ENCODE measurements around the gene XKR7.
"Not testable (repeated sequence)": the region's sequence is repeated elsewhere in the genome, so short reads cannot be mapped to it uniquely, and the experiment has no call there.

Gene XKR7

GRCh38 chr20:31926493-31926892, 41.5 kb upstream of the XKR7 start:
- H3K4me1 ChIP-seq (ENCODE audit: control insufficient read depth, insufficient read depth, low read length) = no peaks in the 10 kb centered on the region
- H3K27me3 ChIP-seq (ENCODE audit: control insufficient read depth in 1 of 2, insufficient read depth in 2 of 2, low read length in 2 of 2) = peaks cover 4 to 11% of the 10 kb centered on the region in 2 donors
- H3K36me3 ChIP-seq (ENCODE audit: control insufficient read depth in 2 of 2, insufficient read depth in 2 of 2, low read length in 2 of 2) = no peaks in the 10 kb centered on the region
- no peak overlapping the region for H3K27ac ChIP-seq (ENCODE audit: low read length)
- no peak overlapping the region for H3K4me3 ChIP-seq (ENCODE audit: low read length in 2 of 2)
- H3K9me3 ChIP-seq (ENCODE audit: control insufficient read depth in 2 of 2, low read length in 2 of 2) = no peaks in the 10 kb centered on the region
- no peak overlapping the region for H3K9ac ChIP-seq (ENCODE audit: low read length in 2 of 2)

DNA sequence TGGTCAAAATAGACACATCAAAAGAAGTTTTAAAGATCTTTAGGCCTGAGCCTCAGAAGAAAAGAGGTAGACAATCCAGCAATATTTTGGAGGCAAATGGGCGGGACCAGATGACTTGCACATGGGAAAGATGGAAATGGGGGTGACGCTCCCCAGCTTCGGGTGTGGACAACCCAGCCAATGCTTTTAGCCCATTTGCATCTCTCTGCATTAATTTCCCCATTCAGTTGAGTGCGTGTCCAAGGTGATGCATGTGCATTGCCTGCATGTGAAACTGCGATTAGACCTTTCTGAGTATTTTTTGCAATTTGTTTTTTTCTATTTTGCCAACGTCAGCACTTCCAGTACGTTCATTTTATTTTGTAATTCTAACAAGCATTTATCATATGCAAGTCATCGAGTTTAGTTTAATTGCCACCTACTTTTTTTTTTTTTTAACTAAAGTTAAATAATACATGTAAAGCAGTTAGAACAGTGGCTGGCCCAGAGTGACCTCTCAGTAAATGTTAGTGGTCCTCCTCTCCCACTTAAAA, 40.3 kb upstream of the XKR7 start:
- Histone ChIP-seq H3K27ac (ENCODE audit: low read length) (no peak overlapping the region), H3K36me3 (ENCODE audit: control insufficient read depth in 2 of 2, insufficient read depth in 2 of 2, low read length in 2 of 2) (no peaks in the 10 kb centered on the region), H3K4me1 (ENCODE audit: control insufficient read depth, insufficient read depth, low read length) (no peaks in the 10 kb centered on the region), H3K9me3 (ENCODE audit: control insufficient read depth in 2 of 2, low read length in 2 of 2) (no peaks in the 10 kb centered on the region), H3K9ac (ENCODE audit: low read length in 2 of 2) (no peak overlapping the region), H3K4me3 (ENCODE audit: low read length in 2 of 2) (no peak overlapping the region), H3K27me3 (ENCODE audit: control insufficient read depth in 1 of 2, insufficient read depth in 2 of 2, low read length in 2 of 2) (peaks cover 4 to 11% of the 10 kb centered on the region in 2 donors)

GRCh38 chr20:31929631-31930030, 38.3 kb upstream of the XKR7 start:
- H3K36me3 ChIP-seq (ENCODE audit: control insufficient read depth in 2 of 2, insufficient read depth in 2 of 2, low read length in 2 of 2); H3K9me3 ChIP-seq (ENCODE audit: control insufficient read depth in 2 of 2, low read length in 2 of 2); H3K4me1 ChIP-seq (ENCODE audit: control insufficient read depth, insufficient read depth, low read length); H3K4me3 ChIP-seq (ENCODE audit: low read length in 2 of 2); H3K27ac ChIP-seq (ENCODE audit: low read length); H3K9ac ChIP-seq (ENCODE audit: low read length in 2 of 2): not testable (repeated sequence)
- peaks cover 0 to 15% of the 10 kb centered on the region in 2 donors for H3K27me3 ChIP-seq (ENCODE audit: control insufficient read depth in 1 of 2, insufficient read depth in 2 of 2, low read length in 2 of 2)

- no peak overlapping the region for H3K4me3 ChIP-seq (ENCODE audit: low read length in 2 of 2)
- no peaks in the 10 kb centered on the region for H3K9me3 ChIP-seq (ENCODE audit: control insufficient read depth in 2 of 2, low read length in 2 of 2)
- H3K36me3 ChIP-seq (ENCODE audit: control insufficient read depth in 2 of 2, insufficient read depth in 2 of 2, low read length in 2 of 2) = no peaks in the 10 kb centered on the region
- no peaks in the 10 kb centered on the region for H3K4me1 ChIP-seq (ENCODE audit: control insufficient read depth, insufficient read depth, low read length)
- peaks cover 0 to 12% of the 10 kb centered on the region in 2 donors for H3K27me3 ChIP-seq (ENCODE audit: control insufficient read depth in 1 of 2, insufficient read depth in 2 of 2, low read length in 2 of 2)
- H3K9ac ChIP-seq (ENCODE audit: low read length in 2 of 2) = no peak overlapping the region
- no peak overlapping the region for H3K27ac ChIP-seq (ENCODE audit: low read length)
Measured at GRCh38 chr20:31930779-31931178, 37.2 kb upstream of the XKR7 start.

- no peak overlapping the region for H3K27ac ChIP-seq (ENCODE audit: low read length)
- no peak overlapping the region for H3K9ac ChIP-seq (ENCODE audit: low read length in 2 of 2)
- no peaks in the 10 kb centered on the region for H3K36me3 ChIP-seq (ENCODE audit: control insufficient read depth in 2 of 2, insufficient read depth in 2 of 2, low read length in 2 of 2)
- H3K27me3 ChIP-seq (ENCODE audit: control insufficient read depth in 1 of 2, insufficient read depth in 2 of 2, low read length in 2 of 2) = peaks cover 0 to 5% of the 10 kb centered on the region in 2 donors
- H3K4me1 ChIP-seq (ENCODE audit: control insufficient read depth, insufficient read depth, low read length) = no peaks in the 10 kb centered on the region
- no peaks in the 10 kb centered on the region for H3K9me3 ChIP-seq (ENCODE audit: control insufficient read depth in 2 of 2, low read length in 2 of 2)
- no peak overlapping the region for H3K4me3 ChIP-seq (ENCODE audit: low read length in 2 of 2)
Measured at GRCh38 chr20:31933698-31934097, 34.3 kb upstream of the XKR7 start.

- peaks cover 0 to 5% of the 10 kb centered on the region in 2 donors for H3K27me3 ChIP-seq (ENCODE audit: control insufficient read depth in 1 of 2, insufficient read depth in 2 of 2, low read length in 2 of 2)
- no peak overlapping the region for H3K4me3 ChIP-seq (ENCODE audit: low read length in 2 of 2)
- no peak overlapping the region for H3K27ac ChIP-seq (ENCODE audit: low read length)
- no peaks in the 10 kb centered on the region for H3K4me1 ChIP-seq (ENCODE audit: control insufficient read depth, insufficient read depth, low read length)
- H3K36me3 ChIP-seq (ENCODE audit: control insufficient read depth in 2 of 2, insufficient read depth in 2 of 2, low read length in 2 of 2) = no peaks in the 10 kb centered on the region
- no peak overlapping the region for H3K9ac ChIP-seq (ENCODE audit: low read length in 2 of 2)
- H3K9me3 ChIP-seq (ENCODE audit: control insufficient read depth in 2 of 2, low read length in 2 of 2) = no peaks in the 10 kb centered on the region
Measured at GRCh38 chr20:31934491-31934890, 33.5 kb upstream of the XKR7 start.

- no peaks in the 10 kb centered on the region for H3K4me1 ChIP-seq (ENCODE audit: control insufficient read depth, insufficient read depth, low read length)
- no peak overlapping the region for H3K4me3 ChIP-seq (ENCODE audit: low read length in 2 of 2)
- H3K9me3 ChIP-seq (ENCODE audit: control insufficient read depth in 2 of 2, low read length in 2 of 2) = no peaks in the 10 kb centered on the region
- H3K27me3 ChIP-seq (ENCODE audit: control insufficient read depth in 1 of 2, insufficient read depth in 2 of 2, low read length in 2 of 2) = peaks cover 0 to 5% of the 10 kb centered on the region in 2 donors
- no peaks in the 10 kb centered on the region for H3K36me3 ChIP-seq (ENCODE audit: control insufficient read depth in 2 of 2, insufficient read depth in 2 of 2, low read length in 2 of 2)
- H3K27ac ChIP-seq (ENCODE audit: low read length) = no peak overlapping the region
- no peak overlapping the region for H3K9ac ChIP-seq (ENCODE audit: low read length in 2 of 2)
Measured at GRCh38 chr20:31934968-31935764, 32.8 kb upstream of the XKR7 start.

- no peaks in the 10 kb centered on the region for H3K36me3 ChIP-seq (ENCODE audit: control insufficient read depth in 2 of 2, insufficient read depth in 2 of 2, low read length in 2 of 2)
- H3K4me3 ChIP-seq (ENCODE audit: low read length in 2 of 2) = no peak overlapping the region
- H3K9ac ChIP-seq (ENCODE audit: low read length in 2 of 2) = no peak overlapping the region
- no peaks in the 10 kb centered on the region for H3K4me1 ChIP-seq (ENCODE audit: control insufficient read depth, insufficient read depth, low read length)
- no peak overlapping the region for H3K27ac ChIP-seq (ENCODE audit: low read length)
- H3K9me3 ChIP-seq (ENCODE audit: control insufficient read depth in 2 of 2, low read length in 2 of 2) = no peaks in the 10 kb centered on the region
- peaks cover 0 to 4% of the 10 kb centered on the region in 2 donors for H3K27me3 ChIP-seq (ENCODE audit: control insufficient read depth in 1 of 2, insufficient read depth in 2 of 2, low read length in 2 of 2)
Measured at GRCh38 chr20:31936420-31936819, 31.5 kb upstream of the XKR7 start.

DNA sequence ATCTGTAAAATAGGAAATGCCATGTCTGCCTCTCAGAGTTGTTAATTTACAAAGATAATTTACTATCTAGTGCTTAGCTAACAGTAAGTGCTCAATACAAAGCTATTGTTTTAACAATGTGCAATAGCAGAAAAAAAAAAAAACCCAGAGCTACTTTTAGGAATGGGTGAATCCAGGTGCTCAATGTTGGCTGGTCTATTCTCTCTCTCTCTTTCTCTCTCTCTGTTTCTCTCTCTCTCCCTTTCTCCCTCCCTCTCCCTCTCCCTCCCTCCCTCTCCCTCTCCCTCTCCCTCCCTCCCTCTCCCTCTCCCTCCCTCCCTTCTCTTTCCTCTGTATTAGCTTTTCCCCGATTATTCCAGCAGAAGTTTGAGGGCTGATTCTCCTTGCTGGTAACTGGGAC, 30.1 kb upstream of the XKR7 start:
- H3K27me3 ChIP-seq (ENCODE audit: control insufficient read depth in 1 of 2, insufficient read depth in 2 of 2, low read length in 2 of 2) = peaks cover 0 to 3% of the 10 kb centered on the region in 2 donors
- H3K4me3 ChIP-seq (ENCODE audit: low read length in 2 of 2) = no peak overlapping the region
- H3K36me3 ChIP-seq (ENCODE audit: control insufficient read depth in 2 of 2, insufficient read depth in 2 of 2, low read length in 2 of 2) = no peaks in the 10 kb centered on the region
- H3K9ac ChIP-seq (ENCODE audit: low read length in 2 of 2) = no peak overlapping the region
- H3K4me1 ChIP-seq (ENCODE audit: control insufficient read depth, insufficient read depth, low read length) = peaks cover 7% of the 10 kb centered on the region
- H3K27ac ChIP-seq (ENCODE audit: low read length) = no peak overlapping the region
- H3K9me3 ChIP-seq (ENCODE audit: control insufficient read depth in 2 of 2, low read length in 2 of 2) = no peaks in the 10 kb centered on the region

DNA sequence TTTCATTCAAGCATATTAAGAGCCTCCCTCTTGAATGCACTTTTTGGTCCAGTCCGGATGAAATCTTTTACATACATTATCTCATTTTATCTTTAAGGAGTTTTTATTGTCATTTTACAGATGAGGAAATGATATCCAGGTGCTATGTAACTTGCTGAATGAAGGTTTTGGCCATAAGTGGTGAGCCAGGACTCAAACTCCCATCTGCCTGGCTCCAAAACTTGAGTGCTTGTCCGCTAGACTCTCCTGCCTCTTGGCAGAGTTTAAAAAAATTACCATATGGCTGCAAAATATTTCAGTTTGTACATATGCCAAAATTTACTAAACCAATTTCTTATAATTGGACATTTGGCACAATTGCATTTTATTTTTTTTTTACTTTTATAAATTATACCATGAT, 28.3 kb upstream of the XKR7 start:
- no peak overlapping the region for H3K27ac ChIP-seq (ENCODE audit: low read length)
- no peaks in the 10 kb centered on the region for H3K27me3 ChIP-seq (ENCODE audit: control insufficient read depth in 1 of 2, insufficient read depth in 2 of 2, low read length in 2 of 2)
- H3K36me3 ChIP-seq (ENCODE audit: control insufficient read depth in 2 of 2, insufficient read depth in 2 of 2, low read length in 2 of 2) = peaks cover under 1 to 3% of the 10 kb centered on the region in 2 donors
- peaks cover 21% of the 10 kb centered on the region for H3K4me1 ChIP-seq (ENCODE audit: control insufficient read depth, insufficient read depth, low read length)
- H3K4me3 ChIP-seq (ENCODE audit: low read length in 2 of 2) = no peak overlapping the region
- H3K9ac ChIP-seq (ENCODE audit: low read length in 2 of 2) = no peak overlapping the region
- no peaks in the 10 kb centered on the region for H3K9me3 ChIP-seq (ENCODE audit: control insufficient read depth in 2 of 2, low read length in 2 of 2)

- Histone ChIP-seq H3K27ac (ENCODE audit: low read length) (peak overlapping the region; percentile 69), H3K36me3 (ENCODE audit: control insufficient read depth in 2 of 2, insufficient read depth in 2 of 2, low read length in 2 of 2) (peaks cover 24 to 34% of the 10 kb centered on the region in 2 donors), H3K9ac (ENCODE audit: low read length in 2 of 2) (peak overlapping the region in 1 of 2 donors; percentile 22), H3K4me3 (ENCODE audit: low read length in 2 of 2) (no peak overlapping the region), H3K9me3 (ENCODE audit: control insufficient read depth in 2 of 2, low read length in 2 of 2) (peaks cover 0 to 1% of the 10 kb centered on the region in 2 donors), H3K27me3 (ENCODE audit: control insufficient read depth in 1 of 2, insufficient read depth in 2 of 2, low read length in 2 of 2) (no peaks in the 10 kb centered on the region), H3K4me1 (ENCODE audit: control insufficient read depth, insufficient read depth, low read length) (peaks cover 28% of the 10 kb centered on the region)
Measured at GRCh38 chr20:31943052-31943471, 24.9 kb upstream of the XKR7 start.

All from stomach smooth muscle (tissue), 2 donors.